IMR-90 (cell line): ENCODE data around the gene TMEM121B. TPM values are rescaled to one million over a fixed set of nuclear protein-coding genes. Genes with fewer than 3 reads are reported as not detected.

Source experiments
- ATAC-seq: fragments of 200-7000 bp; cut with Tn5 transposase; 2 replicates; pipeline ENCODE4 v1.9.1; 2020; ENCODE audit warnings: low read depth, mild to moderate bottlenecking, moderate library complexity
- BruUV-seq: library from RNA; stranded (reverse); fragments of 400-500 nt; replicated peaks from 2 replicates; lab custom pipeline; 2021; lab: Mats Ljungman, UMichigan
- CTCF ChIA-PET: fragments of 300-600 bp; formaldehyde crosslinking; extraction: SDS; loops from one replicate; lab custom pipeline; 2021; ENCODE audit warnings: antibody characterized with exemption; lab: Yijun Ruan, JAX
- POLR2A ChIA-PET: fragments of 300-600 bp; sonication (Branson Sonifier 250); formaldehyde crosslinking; loops from one replicate; lab custom pipeline; 2022; ENCODE audit warnings: antibody characterized with exemption; ENCODE audit not compliant: unreplicated experiment; lab: Charles Lee
- DNase-seq: peaks from one replicate; pipeline ENCODE4 v3.0.0; 2013
- H2AFZ ChIP-seq: replicated peaks from 2 replicates; pipeline ENCODE3; 2013; ENCODE audit warnings: low read length, mild to moderate bottlenecking; ENCODE audit not compliant: poor library complexity
- H2AK5ac ChIP-seq: 2 replicates; pipeline ENCODE4 v1.6.1; 2013; ENCODE audit warnings: low read depth, low read length, inconsistent platforms
- H2AK9ac ChIP-seq: replicated peaks from 2 replicates; pipeline ENCODE3; 2013; ENCODE audit warnings: mild to moderate bottlenecking, low read depth, low read length, moderate library complexity; ENCODE audit not compliant: poor library complexity
- H2BK120ac ChIP-seq: 2 replicates; pipeline ENCODE4 v1.6.1; 2013; ENCODE audit warnings: low read depth, low read length, inconsistent platforms
- H2BK15ac ChIP-seq: 3 replicates; pipeline ENCODE4 v1.6.1; 2013; ENCODE audit warnings: low read depth, low read length, inconsistent platforms
- H2BK20ac ChIP-seq: 2 replicates; pipeline ENCODE4 v1.6.1; 2013; ENCODE audit warnings: low read depth, mild to moderate bottlenecking, inconsistent platforms, low read length, moderate library complexity
- H2BK5ac ChIP-seq: 2 replicates; pipeline ENCODE4 v1.6.1; 2013; ENCODE audit warnings: mild to moderate bottlenecking, low read depth, low read length, inconsistent platforms; ENCODE audit not compliant: poor library complexity, severe bottlenecking
- H3K14ac ChIP-seq: replicated peaks from 2 replicates; pipeline ENCODE4 v1.6.1; 2013; ENCODE audit warnings: low read depth, low read length, inconsistent platforms
- H3K18ac ChIP-seq: 2 replicates; pipeline ENCODE4 v1.6.1; 2013; ENCODE audit warnings: low read depth, low read length, control low read depth
- H3K23ac ChIP-seq: 2 replicates; pipeline ENCODE4 v1.6.1; 2013; ENCODE audit warnings: low read depth, low read length, inconsistent platforms
- H3K27ac ChIP-seq: 2 replicates; pipeline ENCODE4 v1.5.1; 2013; ENCODE audit warnings: mild to moderate bottlenecking, control low read depth, low read length; ENCODE audit not compliant: insufficient read depth
- H3K27me3 ChIP-seq: 2 replicates; pipeline ENCODE4 v1.6.1; 2013; ENCODE audit warnings: low read length; ENCODE audit not compliant: control insufficient read depth, insufficient read depth
- H3K36me3 ChIP-seq: 2 replicates; pipeline ENCODE4 v1.6.1; 2013; ENCODE audit warnings: low read length, mixed read lengths; ENCODE audit not compliant: control insufficient read depth, insufficient read depth
- H3K4ac ChIP-seq: 2 replicates; pipeline ENCODE4 v1.6.1; 2013; ENCODE audit warnings: low read depth, low read length, inconsistent platforms
- H3K4me1 ChIP-seq: 2 replicates; pipeline ENCODE4 v1.6.1; 2013; ENCODE audit warnings: low read length, mixed read lengths; ENCODE audit not compliant: control insufficient read depth, insufficient read depth
- H3K4me2 ChIP-seq: 2 replicates; pipeline ENCODE4 v1.6.1; 2013; ENCODE audit warnings: low read depth, mild to moderate bottlenecking, control low read depth, low read length, moderate library complexity
- H3K4me3 ChIP-seq: 2 replicates; pipeline ENCODE4 v1.5.1; 2013; ENCODE audit warnings: low read depth, mild to moderate bottlenecking, control low read depth, low read length, moderate library complexity; ENCODE audit not compliant: insufficient read depth
- H3K56ac ChIP-seq: 2 replicates; pipeline ENCODE4 v1.6.1; 2013; ENCODE audit warnings: low read length, inconsistent platforms; ENCODE audit not compliant: insufficient read depth; ENCODE audit errors: extremely low read depth
- H3K79me1 ChIP-seq, 2 experiments: 2 replicates each; pipeline ENCODE4 v1.6.1; 2013; ENCODE audit warnings: low read length in 2 of 2, inconsistent platforms in 1 of 2, low read depth in 1 of 2
- H3K9ac ChIP-seq: 2 replicates; pipeline ENCODE4 v1.6.1; 2013; ENCODE audit warnings: low read depth, low read length, control low read depth
- H3K9me1 ChIP-seq: 2 replicates; pipeline ENCODE4 v1.6.1; 2013; ENCODE audit warnings: low read length, inconsistent platforms; ENCODE audit not compliant: insufficient read depth
- H3K9me3 ChIP-seq: 2 replicates; pipeline ENCODE4 v1.6.1; 2013; ENCODE audit warnings: low read length; ENCODE audit not compliant: control insufficient read depth, insufficient read depth
- H4K20me1 ChIP-seq: 2 replicates; pipeline ENCODE4 v1.6.1; 2013; ENCODE audit warnings: low read length, inconsistent platforms; ENCODE audit not compliant: insufficient read depth
- H4K5ac ChIP-seq: 2 replicates; pipeline ENCODE4 v1.6.1; 2013; ENCODE audit warnings: mild to moderate bottlenecking, low read depth, low read length, control low read depth
- H4K8ac ChIP-seq, 2 experiments: 2 replicates each; pipeline ENCODE4 v1.6.1; 2013; ENCODE audit warnings: low read depth in 2 of 2, low read length in 2 of 2, control low read depth in 1 of 2, inconsistent platforms in 1 of 2
- H4K91ac ChIP-seq: 2 replicates; pipeline ENCODE4 v1.6.1; 2013; ENCODE audit warnings: low read depth, low read length, inconsistent platforms; ENCODE audit not compliant: insufficient read depth
- BHLHE40 ChIP-seq: fragments of 150-350 bp; IDR thresholded peaks from 2 replicates; pipeline ENCODE4 v1.6.1; 2016; ENCODE audit warnings: mild to moderate bottlenecking, low read depth, low read length
- CEBPB ChIP-seq: IDR thresholded peaks from 2 replicates; pipeline ENCODE4 v1.6.1; 2012; ENCODE audit warnings: low read depth, low read length, improper control_type of control experiment
- CHD1 ChIP-seq: IDR thresholded peaks from 2 replicates; pipeline ENCODE4 v1.6.1; 2012; ENCODE audit warnings: low read depth, low read length, improper control_type of control experiment
- CTCF ChIP-seq: conservative IDR thresholded peaks from 2 replicates; pipeline ENCODE4 v1.5.1; 2012; ENCODE audit warnings: mild to moderate bottlenecking, low read depth, low read length, improper control_type of control experiment
- ELK1 ChIP-seq: fragments of 150-350 bp; IDR thresholded peaks from 2 replicates; pipeline ENCODE4 v1.6.1; 2016; ENCODE audit warnings: low read depth, mild to moderate bottlenecking, low read length, moderate library complexity, borderline replicate concordance
- FOS ChIP-seq: fragments of 150-350 bp; IDR thresholded peaks from 2 replicates; pipeline ENCODE4 v1.6.1; 2016; ENCODE audit warnings: low read depth, low read length
- MAFK ChIP-seq: IDR thresholded peaks from 2 replicates; pipeline ENCODE4 v1.6.1; 2012; ENCODE audit warnings: low read depth, low read length, improper control_type of control experiment
- MXI1 ChIP-seq: IDR thresholded peaks from 2 replicates; pipeline ENCODE4 v1.6.1; 2012; ENCODE audit warnings: low read depth, mild to moderate bottlenecking, low read length, moderate library complexity, borderline replicate concordance
- NFE2L2 ChIP-seq: fragments of 150-350 bp; IDR thresholded peaks from 2 replicates; pipeline ENCODE4 v1.6.1; 2016; ENCODE audit warnings: low read depth, mild to moderate bottlenecking, low read length
- POLR2A ChIP-seq: IDR thresholded peaks from 2 replicates; pipeline ENCODE4 v1.6.1; 2012; ENCODE audit warnings: mild to moderate bottlenecking, low read depth, low read length
- RAD21 ChIP-seq: IDR thresholded peaks from 2 replicates; pipeline ENCODE4 v1.6.1; 2012; ENCODE audit warnings: low read length, improper control_type of control experiment
- RCOR1 ChIP-seq: IDR thresholded peaks from 2 replicates; pipeline ENCODE4 v1.6.1; 2012; ENCODE audit warnings: mild to moderate bottlenecking, low read length, improper control_type of control experiment; ENCODE audit not compliant: insufficient replicate concordance
- RFX5 ChIP-seq: IDR thresholded peaks from 2 replicates; pipeline ENCODE4 v1.8.0; 2012; ENCODE audit warnings: low read depth, mild to moderate bottlenecking, low read length, moderate library complexity
- SMC3 ChIP-seq: fragments of 150-350 bp; IDR thresholded peaks from 2 replicates; pipeline ENCODE4 v1.6.1; 2016; ENCODE audit warnings: low read depth, mild to moderate bottlenecking, antibody characterized with exemption, low read length, moderate library complexity
- USF2 ChIP-seq: fragments of 150-350 bp; IDR thresholded peaks from 2 replicates; pipeline ENCODE4 v1.6.1; 2017; ENCODE audit warnings: mild to moderate bottlenecking, antibody characterized with exemption, low read length, low read depth
- WGBS, 2 experiments: methylation state at CpG; one replicate each; pipeline versions ENCODE4 v1.1.5 to v1.1.7; 2013; ENCODE audit warnings: missing lambda C conversion rate in 2 of 2; ENCODE audit not compliant: insufficient read length in 1 of 2; ENCODE audit errors: extremely low coverage in 2 of 2; 5-methylcytosine and 5-hydroxymethylcytosine counted together
- dilution Hi-C: fragments of 300-500 bp; cut with HindIII; formaldehyde crosslinking; loops from one replicate; pipeline ENCODE4 v1.14.3; 2018; ENCODE audit warnings: low sequenced_read_pairs; ENCODE audit not compliant: unreplicated experiment
- in situ Hi-C: fragments of 300-500 bp; cut with MboI; formaldehyde crosslinking; loops from 3 replicates; pipeline ENCODE4 v1.14.3; 2019; ENCODE audit warnings: low sequenced_read_pairs, inconsistent platforms, mixed read lengths
- intact Hi-C: fragments of 100-400 bp; cut with micrococcal nuclease; formaldehyde crosslinking; loops from 2 replicates; pipeline ENCODE4 v1.10.0; 2022
- polyA plus RNA-seq, 3 experiments: library from polyadenylated mRNA; depleted of rRNA; stranded (reverse); fragments of >200 nt; gene quantifications; 2 replicates each; pipeline ENCODE4 v1.2.3, GENCODE V29; 2012; ENCODE audit warnings: low replicate concordance in 1 of 3
- total RNA-seq: library from RNA; depleted of rRNA; stranded (reverse); fragments of >200 nt; gene quantifications from 2 replicates; pipeline ENCODE4 v1.2.3, GENCODE V29; 2012

TMEM121B gene
- total and polyA plus RNA-seq, 2 of the 4 experiments (the other 2 are of a cell fraction) = under 0.01 to 0.29 TPM

- POLR2A ChIA-PET = interaction anchor here (0.6 kb wide), 1 partner anchor 168 kb away, joined by 3 read pairs; no protein-coding TSS in a partner anchor
- H3K23ac ChIP-seq = no peak overlapping the region
- intact Hi-C loops (no loop called here), dilution Hi-C loops (no loop called here), in situ Hi-C loops (no loop called here)
- H3K9me1 ChIP-seq = peaks cover 10% of the 10 kb centered on the region
- H2BK15ac ChIP-seq = no peak overlapping the region
- no peak overlapping the region for H4K8ac ChIP-seq
- H2BK5ac ChIP-seq = no peak overlapping the region
- 93% methylated on average over 6 of the region's 14 CpGs; no CpG with 5 or more reads in 1 of the 2 experiments for WGBS, 2 experiments
- H2BK120ac ChIP-seq = no peak overlapping the region
- no peak overlapping the region for H3K4me2 ChIP-seq
- H3K9me3 ChIP-seq = no peaks in the 10 kb centered on the region
- H3K14ac ChIP-seq = no peak overlapping the region
- H3K79me1 ChIP-seq = peaks cover 3 to 5% of the 10 kb centered on the region in 2 experiments; a peak in 2 of 4 replicates
- BruUV-seq = no TSS peak
- no peaks in the 10 kb centered on the region for H3K27me3 ChIP-seq
- CTCF ChIA-PET = interaction anchor here (0.5 kb wide), 1 partner anchor 53 kb away, joined by 3 read pairs; no protein-coding TSS in a partner anchor
- ATAC-seq = no peak
- H2AK9ac ChIP-seq = no peak overlapping the region
- no peak overlapping the region for H2AK5ac ChIP-seq
- no peak overlapping the region for H3K56ac ChIP-seq
- H4K20me1 ChIP-seq = peaks cover 9% of the 10 kb centered on the region
- DNase-seq = no peak
- H2AFZ ChIP-seq = no peak overlapping the region
- no peaks in the 10 kb centered on the region for H3K4me1 ChIP-seq
- H3K18ac ChIP-seq = no peak overlapping the region
- H3K36me3 ChIP-seq = peaks cover 65% of the 10 kb centered on the region
- H3K9ac ChIP-seq = no peak overlapping the region
- H4K5ac ChIP-seq = no peak overlapping the region
- no peak overlapping the region for H3K4me3 ChIP-seq
- no peak overlapping the region for H3K4ac ChIP-seq
- no peak overlapping the region for H2BK20ac ChIP-seq
- H3K27ac ChIP-seq = no peak overlapping the region
- H4K91ac ChIP-seq = no peak overlapping the region
- TF ChIP-seq ELK1 = no peak
- TF ChIP-seq MAFK = no peak
- no peak for TF ChIP-seq USF2
- TF ChIP-seq RCOR1 = no peak
- TF ChIP-seq CTCF = no peak
- no peak for TF ChIP-seq POLR2A
- TF ChIP-seq CEBPB = no peak
- no peak for TF ChIP-seq BHLHE40
- TF ChIP-seq RAD21 = no peak
- no peak for TF ChIP-seq NFE2L2
- TF ChIP-seq MXI1 = no peak
- no peak for TF ChIP-seq RFX5
- no peak for TF ChIP-seq FOS
- TF ChIP-seq SMC3 = no peak
- TF ChIP-seq CHD1 = no peak
Observed at GRCh38 chr22:17101475-17102296, 19.5 kb downstream of the TMEM121B start.
